HCT116 (cell line): Measurements from ENCODE around the gene KRTAP19-3. TPM values are rescaled to one million over a fixed set of nuclear protein-coding genes. Genes with fewer than 3 reads are reported as not detected.

Source experiments
- ATAC-seq: fragments of 200-7000 bp; cut with Tn5 transposase; 2 replicates; pipeline ENCODE4 v1.9.1; 2020; ENCODE audit warnings: mild to moderate bottlenecking, moderate library complexity
- Bru-seq: library from RNA; stranded (reverse); fragments of 400-500 nt; gene quantifications from one replicate; lab custom pipeline; 2021; lab: Mats Ljungman, UMichigan
- BruChase-seq, 2 experiments: library from RNA; stranded (reverse); fragments of 400-500 nt; gene quantifications; one replicate each; lab custom pipeline; 2021; lab: Mats Ljungman, UMichigan
- BruUV-seq: library from RNA; stranded (reverse); fragments of 400-500 nt; replicated peaks from 2 replicates; lab custom pipeline; 2021; lab: Mats Ljungman, UMichigan
- CTCF ChIA-PET: fragments of 300-600 bp; sonication (Branson Sonifier 250); formaldehyde crosslinking; loops from one replicate; lab custom pipeline; 2021; ENCODE audit warnings: antibody characterized with exemption; lab: Charles Lee
- POLR2A ChIA-PET: fragments of 300-600, 350-600 bp; sonication (Branson Sonifier 250); formaldehyde crosslinking; loops from one replicate; lab custom pipeline; 2021; ENCODE audit warnings: antibody characterized with exemption; lab: Charles Lee
- RAD21 ChIA-PET, 2 experiments: fragments of 300-600 bp; sonication (Branson Sonifier 250); formaldehyde crosslinking; loops; one replicate each; lab custom pipeline; 2023; ENCODE audit warnings: low total read pairs in 2 of 2; ENCODE audit not compliant: uncharacterized antibody in 2 of 2, unreplicated experiment in 2 of 2, low non-redundant PET in 1 of 2; lab: Charles Lee
- DNase-seq: peaks from one replicate; pipeline ENCODE4 v3.0.0-alpha.2; 2010; ENCODE audit warnings: low read depth, low spot score
- H2AFZ ChIP-seq: fragments of 200-600 bp; shearing (Covaris generic), sonication (generic); 2 replicates; pipeline ENCODE4 v1.6.1; 2017; ENCODE audit warnings: low read depth, mixed run types, mixed read lengths, antibody characterized with exemption, low read length; ENCODE audit not compliant: poor library complexity, severe bottlenecking
- H3K27ac ChIP-seq: 2 replicates; pipeline ENCODE4 v1.5.1; 2012; ENCODE audit warnings: low read depth, low read length
- H3K27me3 ChIP-seq: fragments of 200-600 bp; sonication (generic); 2 replicates; pipeline ENCODE4 v1.6.1; 2016; ENCODE audit warnings: mixed run types, low read length, mixed read lengths; ENCODE audit not compliant: insufficient read depth
- H3K36me3 ChIP-seq, 2 experiments: fragments of 200-500 bp in 1 of 2; fragments of 200-600 bp in 1 of 2; sonication (Bioruptor generic) in 1 of 2; sonication (generic) in 1 of 2; 2 replicates each; pipeline versions ENCODE4 v1.5.1 to v1.6.1; 2014 to 2016; ENCODE audit warnings: low read length in 2 of 2, inconsistent platforms in 1 of 2, mixed read lengths in 1 of 2, mixed run types in 1 of 2; ENCODE audit not compliant: insufficient read depth in 2 of 2, control insufficient read depth in 1 of 2
- H3K4me1 ChIP-seq, 2 experiments: fragments of 200-600 bp in 1 of 2; sonication (generic) in 1 of 2; 2 replicates each; pipeline versions ENCODE4 v1.5.1 to v1.6.1; 2012 to 2017; ENCODE audit warnings: low read length in 2 of 2, inconsistent platforms in 1 of 2, mild to moderate bottlenecking in 1 of 2, mixed read lengths in 1 of 2, mixed run types in 1 of 2, moderate library complexity in 1 of 2; ENCODE audit not compliant: insufficient read depth in 2 of 2, control insufficient read depth in 1 of 2
- H3K4me2 ChIP-seq: fragments of 200-600 bp; sonication (generic); 2 replicates; pipeline ENCODE4 v1.6.1; 2017; ENCODE audit warnings: mixed run types, low read length, mixed read lengths
- H3K4me3 ChIP-seq, 2 experiments: fragments of 200-600 bp in 1 of 2; sonication (generic) in 1 of 2; replicated peaks in 1 of 2; 2 replicates each; pipeline ENCODE4 v1.5.1; 2011 to 2016; ENCODE audit warnings: low read length in 2 of 2, control low read depth in 1 of 2, low read depth in 1 of 2, mild to moderate bottlenecking in 1 of 2, mixed read lengths in 1 of 2, mixed run types in 1 of 2
- H3K79me2 ChIP-seq: fragments of 200-600 bp; sonication (generic); 2 replicates; pipeline ENCODE4 v1.6.1; 2017; ENCODE audit warnings: mild to moderate bottlenecking, mixed run types, low read length, moderate library complexity, mixed read lengths; ENCODE audit not compliant: insufficient read depth
- H3K9ac ChIP-seq: fragments of 200-600 bp; sonication (generic); 2 replicates; pipeline ENCODE4 v1.6.1; 2016; ENCODE audit warnings: low read length, mixed read lengths
- H3K9me2 ChIP-seq: fragments of 200-600 bp; sonication (generic), shearing (Covaris generic); 2 replicates; pipeline ENCODE4 v1.6.1; 2017; ENCODE audit warnings: mixed run types, mild to moderate bottlenecking, moderate library complexity; ENCODE audit not compliant: insufficient read depth
- H3K9me3 ChIP-seq, 2 experiments: fragments of 200-500 bp in 1 of 2; fragments of 200-600 bp in 1 of 2; sonication (Bioruptor generic) in 1 of 2; sonication (generic) in 1 of 2; 2 replicates each; pipeline ENCODE4 v1.6.1; 2014 to 2017; ENCODE audit warnings: low read length in 2 of 2, mixed read lengths in 2 of 2, inconsistent platforms in 1 of 2, low read depth in 1 of 2, mild to moderate bottlenecking in 1 of 2, mixed run types in 1 of 2, moderate library complexity in 1 of 2; ENCODE audit not compliant: control insufficient read depth in 1 of 2, insufficient read depth in 1 of 2
- H4K20me1 ChIP-seq: fragments of 200-600 bp; sonication (generic), shearing (Covaris generic); 2 replicates; pipeline ENCODE4 v1.6.1; 2017; ENCODE audit warnings: mixed run types, mild to moderate bottlenecking, moderate library complexity; ENCODE audit not compliant: insufficient read depth
- ATF3 ChIP-seq: IDR thresholded peaks from 2 replicates; pipeline ENCODE4 v1.6.1; 2012
- CBX3 ChIP-seq: IDR thresholded peaks from 2 replicates; pipeline ENCODE4 v1.6.1; 2012; ENCODE audit warnings: low read depth
- CEBPB ChIP-seq: IDR thresholded peaks from 2 replicates; pipeline ENCODE4 v1.6.1; 2012; ENCODE audit warnings: low read depth
- CTCF ChIP-seq, 3 experiments: fragments of 200-600 bp in 1 of 3; sonication (generic) in 1 of 3; IDR thresholded peaks in 2 of 3; conservative IDR thresholded peaks in 1 of 3; 2 replicates each; pipeline ENCODE4 v1.5.1; 2012 to 2017; ENCODE audit warnings: low read depth in 2 of 3, low read length in 2 of 3, antibody characterized with exemption in 1 of 3, borderline replicate concordance in 1 of 3, control low read depth in 1 of 3, mild to moderate bottlenecking in 1 of 3, mixed read lengths in 1 of 3, mixed run types in 1 of 3, moderate library complexity in 1 of 3; ENCODE audit not compliant: insufficient read depth in 1 of 3
- EGR1 ChIP-seq: IDR thresholded peaks from 2 replicates; pipeline ENCODE4 v1.6.1; 2012; ENCODE audit warnings: low read depth
- ELF1 ChIP-seq: IDR thresholded peaks from 2 replicates; pipeline ENCODE4 v1.6.1; 2012; ENCODE audit warnings: low read depth, borderline replicate concordance
- EZH2 ChIP-seq: fragments of 200-600 bp; sonication (generic); IDR thresholded peaks from 2 replicates; pipeline ENCODE4 v1.6.1; 2017; ENCODE audit warnings: antibody characterized with exemption, mixed run types
- EZH2phosphoT487 ChIP-seq: fragments of 200-600 bp; IDR thresholded peaks from 2 replicates; pipeline ENCODE4 v1.6.1; 2018; ENCODE audit warnings: antibody characterized with exemption, borderline replicate concordance
- FOSL1 ChIP-seq: IDR thresholded peaks from 2 replicates; pipeline ENCODE4 v1.6.1; 2012; ENCODE audit warnings: low read depth
- JUND ChIP-seq: IDR thresholded peaks from 2 replicates; pipeline ENCODE4 v1.6.1; 2012
- POLR2A ChIP-seq: IDR thresholded peaks from 2 replicates; pipeline ENCODE4 v1.7.0; 2011; ENCODE audit warnings: borderline replicate concordance; ENCODE audit not compliant: insufficient read depth, insufficient read length; ENCODE audit errors: extremely low read depth
- POLR2AphosphoS5 ChIP-seq: IDR thresholded peaks from 2 replicates; pipeline ENCODE4 v1.6.1; 2011; ENCODE audit warnings: mild to moderate bottlenecking, low read depth, low read length, moderate library complexity
- RAD21 ChIP-seq: IDR thresholded peaks from 2 replicates; pipeline ENCODE4 v1.6.1; 2012; ENCODE audit warnings: low read depth, mild to moderate bottlenecking
- REST ChIP-seq: IDR thresholded peaks from 2 replicates; pipeline ENCODE4 v1.6.1; 2012; ENCODE audit warnings: low read depth
- SIN3A ChIP-seq: IDR thresholded peaks from 2 replicates; pipeline ENCODE4 v1.6.1; 2012; ENCODE audit warnings: low read depth
- SP1 ChIP-seq: IDR thresholded peaks from 2 replicates; pipeline ENCODE4 v1.6.1; 2012; ENCODE audit warnings: low read depth
- YY1 ChIP-seq: IDR thresholded peaks from 2 replicates; pipeline ENCODE4 v1.6.1; 2011; ENCODE audit warnings: low read length, low read depth, moderate library complexity, mild to moderate bottlenecking; ENCODE audit not compliant: insufficient replicate concordance; ENCODE audit errors: extremely low read depth
- ZNF274 ChIP-seq: fragments of 200-500 bp; sonication (Bioruptor generic); IDR thresholded peaks from 2 replicates; pipeline ENCODE4 v1.6.1; 2014; ENCODE audit warnings: mild to moderate bottlenecking, low read depth, low read length, inconsistent platforms
- intact Hi-C: fragments of 100-400 bp; cut with micrococcal nuclease; formaldehyde crosslinking; loops from 2 replicates; pipeline ENCODE4 v1.10.0; 2022
- long read RNA-seq: library from polyadenylated mRNA; unstranded; transcript quantifications from one replicate; pipeline ENCODE4 v2.0.0, GENCODE V29; 2021; ENCODE audit not compliant: unreplicated experiment
- polyA plus RNA-seq: library from polyadenylated mRNA; unstranded; fragments of >200 nt; gene quantifications from 2 replicates; pipeline ENCODE4 v1.2.1, GENCODE V29; 2012; ENCODE audit warnings: missing spikeins
- total RNA-seq: library from RNA; stranded (reverse); gene quantifications from one replicate; pipeline ENCODE4 v1.2.1, GENCODE V29; 2021; ENCODE audit not compliant: unreplicated experiment
- TF ChIP-seq, protein P1 (sequence below): IDR thresholded peaks from 2 replicates; pipeline ENCODE4 v1.6.1; 2012

Gene KRTAP19-3
- not detected for total RNA-seq
- polyA plus RNA-seq = not detected in 2 replicates
- not detected for Bru-seq, nascent RNA
- BruChase-seq, experiment 1, labeled RNA remaining after a 6-hour chase = not detected
- not detected for BruChase-seq, experiment 2, labeled RNA remaining after a 2-hour chase
- long read RNA-seq = 0 reads

DNA sequence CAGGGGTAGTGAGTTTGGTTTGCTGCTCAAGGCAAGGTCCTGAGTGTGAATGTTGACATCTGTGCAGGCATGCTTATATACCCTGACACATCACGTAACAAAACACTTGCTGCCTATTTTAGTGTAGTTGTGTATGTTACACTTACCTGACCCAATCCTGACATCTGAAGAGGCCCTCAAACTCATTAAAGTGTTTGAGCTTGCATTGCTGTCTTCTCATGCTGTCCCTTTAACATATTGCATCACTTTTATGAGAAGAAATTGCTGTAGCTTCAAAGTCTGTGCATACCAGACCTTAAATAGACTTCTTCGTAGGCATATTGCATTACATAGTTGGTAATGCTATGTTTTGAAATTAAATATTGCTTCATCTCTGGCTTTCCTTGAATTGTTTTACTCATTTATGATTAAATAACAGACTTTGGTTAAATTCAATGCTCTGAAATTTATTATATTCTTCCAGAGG, at the start of gene KRTAP19-3:
TSS of gene KRTAP19-3 (minus strand) at position 51 of the 466 bp plus-strand sequence. CDS start 56 bp downstream, outside the sequence.
- Histone ChIP-seq H3K9me2 (no peaks in the 10 kb centered on the region), H3K4me2 (no peak within 1 kb of the TSS), H3K9me3 (peaks cover 3 to 16% of the 10 kb centered on the region in 2 experiments; a peak in 2 of 4 replicates)
- intact Hi-C loops = no loop called here
- no peak for TF ChIP-seq YY1
- no peak for TF ChIP-seq ZNF274
- TF ChIP-seq, protein P1, sequence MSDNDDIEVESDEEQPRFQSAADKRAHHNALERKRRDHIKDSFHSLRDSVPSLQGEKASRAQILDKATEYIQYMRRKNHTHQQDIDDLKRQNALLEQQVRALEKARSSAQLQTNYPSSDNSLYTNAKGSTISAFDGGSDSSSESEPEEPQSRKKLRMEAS = no peak
- no peak for TF ChIP-seq FOSL1
- TF ChIP-seq REST = no peak
- TF ChIP-seq POLR2A = no peak
- no peak for TF ChIP-seq ELF1
- TF ChIP-seq CBX3 = no peak
- no peak for TF ChIP-seq ATF3
- no peak for TF ChIP-seq SP1
- no peak for TF ChIP-seq CEBPB
- no peak for TF ChIP-seq EGR1
- no peak for TF ChIP-seq POLR2AphosphoS5
- TF ChIP-seq EZH2 = no peak
- no peak for TF ChIP-seq EZH2phosphoT487
- no peak for TF ChIP-seq CTCF (IDR thresholded peaks at IDR 0.05 in 2 of 3, conservative IDR thresholded peaks at IDR 0.05 in 1 of 3; ENCODE audit: borderline replicate concordance in 1 of 3, insufficient read depth in 1 of 3, low read depth in 2 of 3, low read length in 2 of 3)
- TF ChIP-seq RAD21 = no peak
- TF ChIP-seq JUND = no peak
- TF ChIP-seq SIN3A = no peak
- TF ChIP-seq, all 23 proteins: peak for 0
- ATAC-seq (no peak), DNase-seq (no peak)
- no peak within 1 kb of the TSS for H2AFZ ChIP-seq
- no peaks in the 10 kb centered on the region for H3K36me3 ChIP-seq
- no peak within 1 kb of the TSS for H3K27ac ChIP-seq
- ChIA-PET POLR2A (no interaction called here), RAD21 (no interaction called here), CTCF (no interaction called here)
- no peaks in the 10 kb centered on the region for H3K79me2 ChIP-seq
- H3K4me1 ChIP-seq = no peaks in the 10 kb centered on the region
- H3K4me3 ChIP-seq = no peak within 1 kb of the TSS
- no peaks in the 10 kb centered on the region for H4K20me1 ChIP-seq
- H3K27me3 ChIP-seq = no peaks in the 10 kb centered on the region
- BruUV-seq = no TSS peak
- H3K9ac ChIP-seq = no peak within 1 kb of the TSS
